ENCODE measurements around the gene UBTD1. TPM values are rescaled to one million over a fixed set of nuclear protein-coding genes. Genes with fewer than 3 reads are reported as not detected.

The UBTD1 gene
- polyA plus RNA-seq, 1 donor from 2014 or later = 3.3 TPM

GRCh38 chr10:97519342-97519741 is 20.6 kb downstream of the UBTD1 start:
- no peaks in the 10 kb centered on the region for H3K27me3 ChIP-seq (ENCODE audit: insufficient read depth, low read depth, low read length)
- H4K20me1 ChIP-seq (ENCODE audit: insufficient read depth) = no peaks in the 10 kb centered on the region
- H3K9me3 ChIP-seq (ENCODE audit: low read length) = no peaks in the 10 kb centered on the region
- H2AFZ ChIP-seq (ENCODE audit: low read depth, low read length) = peak overlapping the region; percentile 0
- peak overlapping the region; percentile 48 for H3K27ac ChIP-seq (ENCODE audit: low read length)
- H3F3A ChIP-seq (ENCODE audit: insufficient read depth, low read length, poor library complexity, severe bottlenecking) = no peaks in the 10 kb centered on the region
- peak overlapping the region; percentile 8 for H3K4me2 ChIP-seq (ENCODE audit: low read length)
- H3K79me2 ChIP-seq (replicated peaks; ENCODE audit: insufficient read depth, low read length) = no peaks in the 10 kb centered on the region
- no peak overlapping the region for H3K9ac ChIP-seq (ENCODE audit: low read length)
- no peaks in the 10 kb centered on the region for H3K36me3 ChIP-seq (ENCODE audit: insufficient read depth, low read length)
- H3K9me2 ChIP-seq (ENCODE audit: insufficient read depth, low read length) = no peaks in the 10 kb centered on the region
- H3K4me3 ChIP-seq (ENCODE audit: low read length) = peak overlapping the region; percentile 19
- TF ChIP-seq POLR2AphosphoS5 (IDR thresholded peaks at IDR 0.05) (peak; percentile 68), EP300 (conservative IDR thresholded peaks at IDR 0.05; ENCODE audit: poor library complexity, severe bottlenecking) (peak; percentile 45), REST (IDR thresholded peaks at IDR 0.05; ENCODE audit: borderline replicate concordance) (no peak)

GRCh38 chr10:97520520-97520919 is 21.8 kb downstream of the UBTD1 start:
- Histone ChIP-seq H3K4me3 (ENCODE audit: low read length) (no peak overlapping the region), H3K9me3 (ENCODE audit: low read length) (no peaks in the 10 kb centered on the region), H3K79me2 (replicated peaks; ENCODE audit: insufficient read depth, low read length) (no peaks in the 10 kb centered on the region), H3K4me2 (ENCODE audit: low read length) (no peak overlapping the region), H3K9ac (ENCODE audit: low read length) (no peak overlapping the region), H3K36me3 (ENCODE audit: insufficient read depth, low read length) (no peaks in the 10 kb centered on the region), H3K9me2 (ENCODE audit: insufficient read depth, low read length) (no peaks in the 10 kb centered on the region), H4K20me1 (ENCODE audit: insufficient read depth) (no peaks in the 10 kb centered on the region), H2AFZ (ENCODE audit: low read depth, low read length) (no peak overlapping the region), H3F3A (ENCODE audit: insufficient read depth, low read length, poor library complexity, severe bottlenecking) (no peaks in the 10 kb centered on the region), H3K27ac (ENCODE audit: low read length) (no peak overlapping the region), H3K27me3 (ENCODE audit: insufficient read depth, low read depth, low read length) (no peaks in the 10 kb centered on the region)
- TF ChIP-seq RAD21 (conservative IDR thresholded peaks at IDR 0.05) = no peak
- TF ChIP-seq POLR2AphosphoS5 (IDR thresholded peaks at IDR 0.05) = no peak
- no peak for TF ChIP-seq MXI1 (conservative IDR thresholded peaks at IDR 0.05; ENCODE audit: poor library complexity, severe bottlenecking)
- TF ChIP-seq EZH2 (IDR thresholded peaks at IDR 0.05; ENCODE audit: borderline replicate concordance, insufficient read depth, low read length, poor library complexity, severe bottlenecking) = no peak
- no peak for TF ChIP-seq EP300 (conservative IDR thresholded peaks at IDR 0.05; ENCODE audit: poor library complexity, severe bottlenecking)
- TF ChIP-seq CTCF (IDR thresholded peaks at IDR 0.05; ENCODE audit: poor library complexity, severe bottlenecking) = no peak
- no peak for TF ChIP-seq TAF1 (IDR thresholded peaks at IDR 0.05; ENCODE audit: low read depth)
- TF ChIP-seq SMC3 (conservative IDR thresholded peaks at IDR 0.05; ENCODE audit: poor library complexity) = no peak
- TF ChIP-seq REST (IDR thresholded peaks at IDR 0.05; ENCODE audit: borderline replicate concordance) = no peak

Data from neural cell (in vitro differentiated cells).